HepG2 (cell line): ENCODE results near the gene SAMD15.
"Not testable (repeated sequence)": the region's sequence is repeated elsewhere in the genome, so short reads cannot be mapped to it uniquely, and the experiment has no call there.

Experiments used
- BCL6 ChIP-seq: IDR thresholded peaks from 2 replicates; pipeline ENCODE4 v1.6.1; 2016; ENCODE audit warnings: missing genetic modification reagents, missing compliant biosample characterization
- BRCA1 ChIP-seq: sonication (generic); formaldehyde crosslinking; IDR thresholded peaks from 2 replicates; pipeline ENCODE4 v1.4.0; 2020; ENCODE audit warnings: missing genetic modification reagents
- CBFB ChIP-seq: sonication (generic); formaldehyde crosslinking; IDR thresholded peaks from 2 replicates; pipeline ENCODE4 v1.4.0; 2020; ENCODE audit warnings: missing genetic modification reagents
- CREM ChIP-seq, 2 experiments: sonication (generic) in 1 of 2; formaldehyde crosslinking in 1 of 2; IDR thresholded peaks; 2 replicates each; pipeline versions ENCODE4 v1.4.0 to v1.6.1; 2016 to 2020; ENCODE audit warnings: antibody characterized with exemption in 1 of 2, mild to moderate bottlenecking in 1 of 2, missing genetic modification reagents in 1 of 2
- FIP1L1 ChIP-seq: fragments of 200-400 bp; formaldehyde crosslinking; IDR thresholded peaks from 2 replicates; pipeline ENCODE4 v1.6.1; 2018; ENCODE audit warnings: low read depth, mild to moderate bottlenecking, low read length, moderate library complexity, borderline replicate concordance; ENCODE audit not compliant: insufficient read depth
- PHF20 ChIP-seq: sonication (generic); formaldehyde crosslinking; IDR thresholded peaks from 2 replicates; pipeline ENCODE4 v1.5.0; 2020; ENCODE audit warnings: mild to moderate bottlenecking, missing genetic modification reagents
- RAD21 ChIP-seq: fragments of 450-650 bp; formaldehyde crosslinking; IDR thresholded peaks from 2 replicates; pipeline ENCODE4 v1.5.0; 2020; ENCODE audit warnings: mild to moderate bottlenecking
- ZNF558 ChIP-seq: sonication (generic); formaldehyde crosslinking; IDR thresholded peaks from 2 replicates; pipeline ENCODE4 v1.9.0; 2022; ENCODE audit warnings: mild to moderate bottlenecking, missing genetic modification reagents, borderline replicate concordance
- ZNF589 ChIP-seq: sonication (generic); formaldehyde crosslinking; conservative IDR thresholded peaks from 2 replicates; pipeline ENCODE4 v1.8.0; 2022; ENCODE audit warnings: mild to moderate bottlenecking, moderate library complexity, missing genetic modification reagents
- TF ChIP-seq, protein P1 (sequence below): sonication (generic); formaldehyde crosslinking; IDR thresholded peaks from 2 replicates; pipeline ENCODE4 v1.4.0; 2020; ENCODE audit warnings: missing genetic modification reagents, mild to moderate bottlenecking, borderline replicate concordance
- TF ChIP-seq, protein P2 (sequence below): sonication (generic); formaldehyde crosslinking; IDR thresholded peaks from 2 replicates; pipeline ENCODE4 v1.8.0; 2022; ENCODE audit warnings: mild to moderate bottlenecking, missing genetic modification reagents, borderline replicate concordance
- TF ChIP-seq, protein P3 (sequence below): IDR thresholded peaks from 2 replicates; pipeline ENCODE4 v1.6.1; 2012; ENCODE audit warnings: inconsistent platforms
- TF ChIP-seq, protein P4 (sequence below): sonication (generic); formaldehyde crosslinking; IDR thresholded peaks from 2 replicates; pipeline ENCODE4 v1.5.0; 2020; ENCODE audit warnings: mild to moderate bottlenecking, missing genetic modification reagents, moderate library complexity
- TF ChIP-seq, protein P5 (sequence below): sonication (generic); formaldehyde crosslinking; IDR thresholded peaks from 2 replicates; pipeline ENCODE4 v1.9.0; 2021; ENCODE audit warnings: missing genetic modification reagents, mild to moderate bottlenecking, borderline replicate concordance

DNA sequence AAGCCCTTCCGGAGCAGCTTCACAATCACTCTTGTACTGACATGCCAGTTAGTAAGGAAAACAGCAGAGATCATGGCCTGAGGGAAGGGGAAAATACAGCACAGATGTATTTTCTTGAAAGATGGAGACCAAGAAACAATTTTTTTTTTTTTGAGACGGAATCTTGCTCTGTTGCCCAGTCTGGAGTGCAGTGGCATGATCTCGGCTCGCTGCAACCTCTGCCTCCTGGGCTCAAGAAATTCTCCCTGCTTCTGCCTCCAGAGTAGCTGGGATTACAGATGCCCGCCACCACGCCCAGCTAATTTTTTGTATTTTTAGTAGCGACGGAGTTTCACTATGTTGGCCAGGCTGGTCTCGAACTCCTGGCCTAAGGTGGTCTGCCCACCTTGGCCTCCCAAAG lies 39.9 kb upstream of the SAMD15 start:
- not testable (repeated sequence) for TF ChIP-seq BRCA1 (CRISPR knock-in tag); RAD21; CREM (IDR thresholded peaks at IDR 0.05); CREM (CRISPR knock-in tag; IDR thresholded peaks at IDR 0.05); BCL6 (CRISPR knock-in tag); ZNF589 (CRISPR knock-in tag); PHF20; FIP1L1; CBFB; ZNF558 (CRISPR knock-in tag)
- TF ChIP-seq, protein P1, sequence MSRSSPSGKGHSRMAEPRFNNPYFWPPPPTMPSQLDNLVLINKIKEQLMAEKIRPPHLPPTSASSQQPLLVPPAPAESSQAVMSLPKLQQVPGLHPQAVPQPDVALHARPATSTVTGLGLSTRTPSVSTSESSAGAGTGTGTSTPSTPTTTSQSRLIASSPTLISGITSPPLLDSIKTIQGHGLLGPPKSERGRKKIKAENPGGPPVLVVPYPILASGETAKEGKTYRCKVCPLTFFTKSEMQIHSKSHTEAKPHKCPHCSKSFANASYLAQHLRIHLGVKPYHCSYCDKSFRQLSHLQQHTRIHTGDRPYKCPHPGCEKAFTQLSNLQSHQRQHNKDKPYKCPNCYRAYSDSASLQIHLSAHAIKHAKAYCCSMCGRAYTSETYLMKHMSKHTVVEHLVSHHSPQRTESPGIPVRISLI, result not testable (repeated sequence)
- TF ChIP-seq, protein P2, sequence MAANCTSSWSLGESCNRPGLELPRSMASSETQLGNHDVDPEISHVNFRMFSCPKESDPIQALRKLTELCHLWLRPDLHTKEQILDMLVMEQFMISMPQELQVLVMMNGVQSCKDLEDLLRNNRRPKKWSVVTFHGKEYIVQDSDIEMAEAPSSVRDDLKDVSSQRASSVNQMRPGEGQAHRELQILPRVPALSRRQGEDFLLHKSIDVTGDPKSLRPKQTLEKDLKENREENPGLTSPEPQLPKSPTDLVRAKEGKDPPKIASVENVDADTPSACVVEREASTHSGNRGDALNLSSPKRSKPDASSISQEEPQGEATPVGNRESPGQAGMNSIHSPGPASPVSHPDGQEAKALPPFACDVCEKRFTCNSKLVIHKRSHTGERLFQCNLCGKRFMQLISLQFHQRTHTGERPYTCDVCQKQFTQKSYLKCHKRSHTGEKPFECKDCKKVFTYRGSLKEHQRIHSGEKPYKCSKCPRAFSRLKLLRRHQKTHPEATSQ (CRISPR knock-in tag), result not testable (repeated sequence)
- TF ChIP-seq, protein P3, sequence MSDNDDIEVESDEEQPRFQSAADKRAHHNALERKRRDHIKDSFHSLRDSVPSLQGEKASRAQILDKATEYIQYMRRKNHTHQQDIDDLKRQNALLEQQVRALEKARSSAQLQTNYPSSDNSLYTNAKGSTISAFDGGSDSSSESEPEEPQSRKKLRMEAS, result not testable (repeated sequence)
- TF ChIP-seq, protein P4, sequence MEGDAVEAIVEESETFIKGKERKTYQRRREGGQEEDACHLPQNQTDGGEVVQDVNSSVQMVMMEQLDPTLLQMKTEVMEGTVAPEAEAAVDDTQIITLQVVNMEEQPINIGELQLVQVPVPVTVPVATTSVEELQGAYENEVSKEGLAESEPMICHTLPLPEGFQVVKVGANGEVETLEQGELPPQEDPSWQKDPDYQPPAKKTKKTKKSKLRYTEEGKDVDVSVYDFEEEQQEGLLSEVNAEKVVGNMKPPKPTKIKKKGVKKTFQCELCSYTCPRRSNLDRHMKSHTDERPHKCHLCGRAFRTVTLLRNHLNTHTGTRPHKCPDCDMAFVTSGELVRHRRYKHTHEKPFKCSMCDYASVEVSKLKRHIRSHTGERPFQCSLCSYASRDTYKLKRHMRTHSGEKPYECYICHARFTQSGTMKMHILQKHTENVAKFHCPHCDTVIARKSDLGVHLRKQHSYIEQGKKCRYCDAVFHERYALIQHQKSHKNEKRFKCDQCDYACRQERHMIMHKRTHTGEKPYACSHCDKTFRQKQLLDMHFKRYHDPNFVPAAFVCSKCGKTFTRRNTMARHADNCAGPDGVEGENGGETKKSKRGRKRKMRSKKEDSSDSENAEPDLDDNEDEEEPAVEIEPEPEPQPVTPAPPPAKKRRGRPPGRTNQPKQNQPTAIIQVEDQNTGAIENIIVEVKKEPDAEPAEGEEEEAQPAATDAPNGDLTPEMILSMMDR, result not testable (repeated sequence)
- TF ChIP-seq, protein P5, sequence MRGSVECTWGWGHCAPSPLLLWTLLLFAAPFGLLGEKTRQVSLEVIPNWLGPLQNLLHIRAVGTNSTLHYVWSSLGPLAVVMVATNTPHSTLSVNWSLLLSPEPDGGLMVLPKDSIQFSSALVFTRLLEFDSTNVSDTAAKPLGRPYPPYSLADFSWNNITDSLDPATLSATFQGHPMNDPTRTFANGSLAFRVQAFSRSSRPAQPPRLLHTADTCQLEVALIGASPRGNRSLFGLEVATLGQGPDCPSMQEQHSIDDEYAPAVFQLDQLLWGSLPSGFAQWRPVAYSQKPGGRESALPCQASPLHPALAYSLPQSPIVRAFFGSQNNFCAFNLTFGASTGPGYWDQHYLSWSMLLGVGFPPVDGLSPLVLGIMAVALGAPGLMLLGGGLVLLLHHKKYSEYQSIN (CRISPR knock-in tag), result not testable (repeated sequence)
